Subcutaneous abdominal adipose tissue (tissue), 5 donors: ENCODE measurements around the gene SLC8B1.
A peak's percentile ranks its signal among the peaks of the same experiment; 100 is the strongest.

Source experiments
- H3K27ac ChIP-seq: one replicate; pipeline ENCODE4 v1.7.0; 2013; ENCODE audit warnings: low read depth, mild to moderate bottlenecking, inconsistent platforms, low read length, moderate library complexity
- H3K27me3 ChIP-seq, 5 donors: one replicate each; pipeline ENCODE4 v1.7.0; 2013; ENCODE audit warnings: low read length in 5 of 5, inconsistent platforms in 1 of 5; ENCODE audit not compliant: control insufficient read depth in 5 of 5, insufficient read depth in 4 of 5
- H3K36me3 ChIP-seq, 5 donors: one replicate each; pipeline ENCODE4 v1.7.0; 2013; ENCODE audit warnings: low read length in 5 of 5; ENCODE audit not compliant: control insufficient read depth in 5 of 5, insufficient read depth in 5 of 5
- H3K4me1 ChIP-seq, 5 donors: one replicate each; pipeline ENCODE4 v1.7.0; 2013; ENCODE audit warnings: low read length in 5 of 5, mild to moderate bottlenecking in 3 of 5, moderate library complexity in 1 of 5; ENCODE audit not compliant: control insufficient read depth in 5 of 5, insufficient read depth in 5 of 5
- H3K4me3 ChIP-seq, 5 donors: one replicate each; pipeline ENCODE4 v1.7.0; 2013; ENCODE audit warnings: low read length in 5 of 5, low read depth in 1 of 5
- H3K9ac ChIP-seq, 5 donors: one replicate each; pipeline ENCODE4 v1.7.0; 2013; ENCODE audit warnings: low read length in 5 of 5, mild to moderate bottlenecking in 4 of 5, moderate library complexity in 3 of 5
- H3K9me3 ChIP-seq, 5 donors: one replicate each; pipeline ENCODE4 v1.7.0; 2013; ENCODE audit warnings: low read length in 5 of 5; ENCODE audit not compliant: control insufficient read depth in 5 of 5
- donor health status: healthy.
- donor health status: healthy.
- donor health status: healthy.
- donor health status: healthy.
- donor health status: healthy.

SLC8B1 gene

DNA sequence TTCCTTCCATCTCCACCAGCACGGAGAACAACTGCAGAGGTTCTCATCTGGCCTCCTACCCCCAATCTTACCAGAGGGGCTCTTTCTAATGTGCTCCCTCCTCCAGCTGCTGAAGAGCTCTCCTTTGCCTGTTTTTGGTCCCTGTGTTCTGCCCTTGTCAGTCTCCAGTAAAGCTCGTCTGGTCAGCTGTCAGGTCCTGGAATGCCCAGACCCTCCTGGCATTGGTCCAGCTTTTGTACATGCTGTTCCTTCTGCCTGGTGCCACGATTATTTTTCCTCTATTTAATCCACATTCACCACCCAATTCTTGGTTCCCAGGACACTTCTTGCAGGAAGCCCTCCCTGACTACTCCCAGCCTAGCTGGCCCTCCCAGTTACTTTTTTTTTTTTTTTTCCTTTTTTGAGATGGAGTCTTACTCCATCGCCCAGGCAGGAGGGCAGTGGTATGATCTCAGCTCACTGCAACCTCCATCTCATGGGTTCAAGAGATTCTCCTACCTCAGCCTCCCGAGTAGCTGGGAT lies 6.5 kb downstream of the SLC8B1 start:
- Histone ChIP-seq H3K36me3 (peaks cover 0 to 40% (median 17%) of the 10 kb centered on the region in 5 donors), H3K27ac (no peak overlapping the region)

DNA sequence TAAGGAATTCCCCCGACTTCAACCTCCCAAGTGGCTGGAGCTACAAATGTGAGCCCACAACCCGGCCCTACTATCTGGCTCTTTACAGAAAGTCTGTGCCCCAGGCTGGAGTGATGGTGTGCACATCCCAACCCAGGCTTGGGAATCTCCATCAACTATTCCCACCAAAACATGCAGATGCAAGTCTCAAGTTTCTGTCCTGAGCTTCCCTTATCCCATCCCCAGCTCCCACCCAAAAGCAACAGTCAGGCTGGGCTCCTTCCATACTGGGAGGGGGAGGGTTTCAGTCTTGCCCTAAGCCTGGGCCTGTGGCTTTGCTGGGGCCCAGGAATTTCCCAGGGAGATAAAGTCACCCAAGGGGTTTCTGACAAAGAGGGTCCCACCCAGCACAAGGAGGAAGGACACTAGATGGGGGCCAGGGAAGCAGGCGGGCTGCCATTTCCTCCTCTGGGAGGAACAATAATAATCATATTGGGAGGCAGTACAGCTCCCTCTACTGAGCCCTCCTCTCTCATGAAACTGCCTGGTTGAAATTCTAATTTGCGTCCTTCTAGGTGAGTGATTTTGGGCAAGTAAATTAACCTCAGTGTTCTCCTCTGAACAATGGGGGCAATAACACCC lies 8.0 kb downstream of the SLC8B1 start:
- H3K27me3 ChIP-seq, result no peaks in the 10 kb centered on the region
- H3K9ac ChIP-seq, result peak overlapping the region in 2 of 5 donors; percentile 20 to 41
- peaks cover 0 to 43% (median 20%) of the 10 kb centered on the region in 5 donors for H3K36me3 ChIP-seq
- peaks cover 0 to 2% (median 0%) of the 10 kb centered on the region in 5 donors for H3K9me3 ChIP-seq
- H3K4me1 ChIP-seq, result peaks cover 3 to 28% (median 22%) of the 10 kb centered on the region in 5 donors
- H3K4me3 ChIP-seq, result no peak overlapping the region
- H3K27ac ChIP-seq, result peak overlapping the region; percentile 72

More for the DNA sequence above, 6.5 kb downstream of the SLC8B1 start:
- H3K9ac ChIP-seq, result no peak overlapping the region
- H3K9me3 ChIP-seq, result no peaks in the 10 kb centered on the region
- H3K27me3 ChIP-seq, result no peaks in the 10 kb centered on the region
- H3K4me1 ChIP-seq, result peaks cover 4 to 38% (median 31%) of the 10 kb centered on the region in 5 donors
- no peak overlapping the region for H3K4me3 ChIP-seq

DNA sequence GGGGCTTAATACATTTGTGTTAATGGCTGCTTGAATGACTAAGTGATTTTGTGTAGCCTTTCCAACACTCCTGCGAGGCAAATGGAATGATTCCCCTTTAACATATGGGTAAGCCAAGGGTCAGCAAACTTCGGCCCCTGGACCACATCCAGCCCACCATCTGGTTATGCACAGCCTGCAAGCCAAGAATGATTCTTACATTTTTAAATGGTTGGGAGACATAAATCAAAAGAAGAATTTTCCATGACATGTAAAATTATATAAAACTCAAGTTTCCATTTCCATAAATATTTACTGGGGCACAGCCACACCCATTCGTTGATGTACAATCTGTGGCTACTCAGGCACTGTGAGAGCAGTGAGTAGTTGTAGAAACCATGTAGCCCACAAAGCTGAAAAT lies 9.0 kb downstream of the SLC8B1 start:
- Histone ChIP-seq H3K9me3 (peaks cover 0 to 8% (median 0%) of the 10 kb centered on the region in 5 donors), H3K36me3 (peaks cover 0 to 37% (median 18%) of the 10 kb centered on the region in 5 donors), H3K27me3 (no peaks in the 10 kb centered on the region), H3K4me3 (no peak overlapping the region), H3K9ac (no peak overlapping the region), H3K27ac (peak overlapping the region; percentile 72), H3K4me1 (peaks cover 3 to 28% (median 22%) of the 10 kb centered on the region in 5 donors)

DNA sequence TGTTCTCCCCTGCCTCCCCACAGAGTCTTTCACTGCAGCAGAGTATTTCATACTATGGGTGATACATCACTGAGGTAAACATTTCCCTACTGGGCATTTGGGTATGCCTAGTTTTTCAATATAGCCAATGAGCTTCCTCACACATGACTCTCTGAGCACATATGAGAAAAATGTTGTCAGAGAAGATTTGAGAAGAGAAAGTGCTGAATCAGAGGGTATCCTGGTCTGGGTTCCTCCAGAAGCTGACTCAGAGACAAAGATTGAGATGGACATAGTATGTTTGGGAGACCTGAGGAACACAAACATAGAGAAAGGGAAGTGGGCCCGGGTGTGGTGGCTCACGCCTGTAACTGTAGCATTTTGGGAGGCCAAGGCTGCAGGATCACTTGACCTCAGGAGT lies 12.6 kb downstream of the SLC8B1 start:
- peaks cover 3 to 18% (median 16%) of the 10 kb centered on the region in 5 donors for H3K4me1 ChIP-seq
- H3K27me3 ChIP-seq, result no peaks in the 10 kb centered on the region
- H3K9ac ChIP-seq, result no peak overlapping the region
- H3K36me3 ChIP-seq, result peaks cover 9 to 50% (median 42%) of the 10 kb centered on the region in 5 donors
- H3K27ac ChIP-seq, result no peak overlapping the region
- peaks cover 0 to 8% (median 0%) of the 10 kb centered on the region in 5 donors for H3K9me3 ChIP-seq
- no peak overlapping the region for H3K4me3 ChIP-seq

DNA sequence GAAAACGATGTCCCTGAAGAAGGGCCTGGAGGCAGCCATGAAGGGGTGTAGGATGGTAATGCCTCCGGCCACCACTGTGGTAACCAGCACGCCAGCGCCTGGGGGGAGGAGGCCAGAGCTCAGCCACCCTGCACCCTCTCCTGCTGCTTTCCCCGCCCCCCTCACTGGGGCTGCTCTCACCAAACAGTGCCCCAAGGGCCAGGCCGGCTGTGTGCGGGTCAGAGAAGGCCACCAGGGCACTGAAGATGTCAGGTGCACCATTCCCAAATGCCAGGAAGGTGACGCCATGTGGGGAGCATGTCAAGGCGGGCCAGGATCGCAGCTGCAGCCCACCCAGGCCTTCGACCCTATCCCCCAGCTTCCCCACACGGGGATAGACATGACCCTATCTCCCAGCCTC lies 14.5 kb downstream of the SLC8B1 start:
- Histone ChIP-seq H3K27ac (no peak overlapping the region), H3K27me3 (no peaks in the 10 kb centered on the region), H3K4me3 (no peak overlapping the region), H3K9ac (no peak overlapping the region), H3K9me3 (peaks cover 0 to 8% (median 0%) of the 10 kb centered on the region in 5 donors), H3K4me1 (peaks cover 0 to 2% (median 0%) of the 10 kb centered on the region in 5 donors), H3K36me3 (peaks cover 9 to 68% (median 57%) of the 10 kb centered on the region in 5 donors)

DNA sequence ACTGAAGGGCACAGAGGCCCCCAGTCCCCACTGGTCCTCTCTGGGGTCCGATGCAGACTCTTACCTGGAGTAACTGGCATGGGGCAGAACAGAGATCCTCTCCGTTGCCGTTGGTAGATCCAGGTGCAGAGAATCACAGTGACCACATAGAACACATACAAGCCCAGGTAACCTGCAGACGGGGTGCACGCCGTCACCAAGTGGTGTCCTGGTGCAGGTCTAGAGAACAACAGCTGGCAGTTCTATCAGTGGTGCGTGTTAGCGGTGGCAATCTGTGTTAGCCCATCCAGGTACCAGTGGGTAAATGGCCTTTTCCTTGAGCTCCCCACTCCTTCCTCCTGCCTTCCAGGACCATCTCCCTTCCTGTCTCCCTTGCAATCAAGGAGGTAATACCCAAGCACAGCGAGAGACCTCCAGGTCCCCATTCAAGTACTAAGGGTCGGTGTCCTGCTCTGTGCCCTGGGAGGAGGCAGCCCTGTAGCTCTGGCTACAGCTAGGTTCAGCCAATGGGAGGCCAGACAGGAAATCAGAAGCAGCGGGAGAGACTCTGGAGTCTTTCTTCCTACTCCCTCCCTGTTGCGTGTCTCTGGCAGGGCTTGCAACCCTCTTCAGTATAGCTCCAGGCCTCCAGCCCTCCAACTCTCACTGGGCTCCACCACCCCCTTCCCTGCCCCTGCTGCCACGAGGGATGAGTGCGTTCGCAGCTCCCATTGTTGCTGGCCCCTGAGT lies 15.8 kb downstream of the SLC8B1 start:
- Histone ChIP-seq H3K9me3 (peaks cover 0 to 8% (median 0%) of the 10 kb centered on the region in 5 donors), H3K4me1 (peaks cover 0 to 13% (median 5%) of the 10 kb centered on the region in 5 donors), H3K27me3 (no peaks in the 10 kb centered on the region), H3K9ac (no peak overlapping the region), H3K27ac (no peak overlapping the region), H3K4me3 (no peak overlapping the region), H3K36me3 (peaks cover 9 to 81% (median 69%) of the 10 kb centered on the region in 5 donors)

DNA sequence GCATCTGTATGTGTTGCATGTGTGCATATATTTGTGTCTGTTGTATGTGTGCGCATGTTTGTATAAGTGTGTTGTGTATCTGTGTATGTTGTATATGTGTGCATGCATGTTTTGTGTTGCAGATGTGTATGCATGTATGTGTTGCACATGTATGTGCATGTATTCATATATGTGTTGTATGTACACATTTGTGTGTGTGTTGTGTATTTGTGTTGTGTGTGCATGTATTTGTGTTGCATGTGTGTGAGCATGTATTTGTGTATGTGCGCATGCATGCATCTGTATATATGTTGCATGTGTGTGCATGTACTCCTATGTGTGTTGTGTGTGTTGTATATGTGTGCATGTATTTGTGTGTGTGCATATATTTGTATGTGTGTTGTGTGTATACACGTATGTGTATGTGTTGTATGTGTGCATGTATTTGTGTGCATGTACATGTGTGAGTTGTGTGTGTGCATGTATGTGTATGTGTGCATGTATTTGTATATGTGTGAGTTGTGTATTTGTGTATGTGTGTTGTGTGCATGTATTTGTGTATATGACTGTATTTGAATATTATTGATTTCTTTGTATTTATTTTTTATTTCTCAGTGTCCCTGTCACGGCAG lies 16.8 kb downstream of the SLC8B1 start:
- H3K27me3 ChIP-seq, result no peaks in the 10 kb centered on the region
- no peak overlapping the region for H3K9ac ChIP-seq
- peaks cover 9 to 88% (median 73%) of the 10 kb centered on the region in 5 donors for H3K36me3 ChIP-seq
- peaks cover 0 to 13% (median 5%) of the 10 kb centered on the region in 5 donors for H3K4me1 ChIP-seq
- no peak overlapping the region for H3K4me3 ChIP-seq
- H3K9me3 ChIP-seq, result peaks cover 0 to 8% (median 0%) of the 10 kb centered on the region in 5 donors
- H3K27ac ChIP-seq, result no peak overlapping the region

DNA sequence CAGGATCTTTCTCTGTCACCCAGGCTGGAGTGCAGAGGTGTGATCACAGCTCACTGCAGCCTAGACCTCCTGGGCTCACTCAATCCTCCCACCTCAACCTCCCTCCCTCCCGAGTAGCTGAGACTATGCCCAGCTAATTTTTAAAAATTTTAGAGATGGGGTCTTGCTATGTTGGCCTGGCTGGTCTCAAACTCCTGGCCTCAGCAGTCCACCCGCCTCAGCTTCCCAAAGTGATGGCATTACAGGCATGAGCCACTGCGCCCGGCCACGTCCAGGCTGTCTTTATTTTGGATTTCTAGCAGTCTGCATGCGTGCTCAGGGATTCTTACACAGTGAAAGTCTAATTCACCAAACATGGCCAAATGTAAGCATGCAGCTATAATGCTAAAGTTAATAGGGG lies 17.8 kb downstream of the SLC8B1 start:
- Histone ChIP-seq H3K9me3 (peaks cover 0 to 8% (median 0%) of the 10 kb centered on the region in 5 donors), H3K4me3 (no peak overlapping the region), H3K27ac (no peak overlapping the region), H3K27me3 (no peaks in the 10 kb centered on the region), H3K4me1 (peaks cover 0 to 13% (median 5%) of the 10 kb centered on the region in 5 donors), H3K9ac (no peak overlapping the region), H3K36me3 (peaks cover 9 to 89% (median 78%) of the 10 kb centered on the region in 5 donors)

DNA sequence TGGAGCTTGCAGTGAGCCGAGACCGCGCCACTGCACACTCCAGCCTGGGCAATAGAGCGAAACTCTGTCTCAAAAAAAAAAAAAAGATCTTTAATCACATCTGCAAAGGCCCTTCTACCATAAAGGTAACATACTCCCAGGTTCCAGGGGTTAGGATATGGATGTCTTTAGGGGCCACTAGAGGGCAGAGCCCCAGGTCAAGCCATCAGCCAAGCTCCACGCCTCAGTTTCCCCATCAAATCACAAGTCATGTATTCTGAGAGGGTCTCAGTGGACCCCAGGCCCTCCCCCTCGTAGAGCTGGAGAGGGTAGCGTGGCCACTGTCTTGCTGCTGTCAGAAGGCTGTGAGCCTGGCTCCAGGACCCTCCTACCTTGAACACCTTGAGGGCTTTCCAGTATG lies 18.8 kb downstream of the SLC8B1 start:
- H3K36me3 ChIP-seq, result peaks cover 9 to 97% (median 81%) of the 10 kb centered on the region in 5 donors
- H3K9ac ChIP-seq, result no peak overlapping the region

More for the DNA sequence above, 18.8 kb downstream of the SLC8B1 start:
- H3K9me3 ChIP-seq, result peaks cover 0 to 2% (median 0%) of the 10 kb centered on the region in 5 donors
- H3K27me3 ChIP-seq, result no peaks in the 10 kb centered on the region
- peaks cover 0 to 13% (median 5%) of the 10 kb centered on the region in 5 donors for H3K4me1 ChIP-seq
- H3K27ac ChIP-seq, result no peak overlapping the region
- no peak overlapping the region for H3K4me3 ChIP-seq
